GM12872 (cell line): Measurements from ENCODE around the gene TMEM45B.

Experiments used
- TF ChIP-seq, protein P1 (sequence below): IDR thresholded peaks from 3 replicates; pipeline ENCODE4 v1.5.1; 2011; ENCODE audit warnings: low read depth, mild to moderate bottlenecking, low read length, moderate library complexity; ENCODE audit not compliant: insufficient read depth

Gene TMEM45B

DNA sequence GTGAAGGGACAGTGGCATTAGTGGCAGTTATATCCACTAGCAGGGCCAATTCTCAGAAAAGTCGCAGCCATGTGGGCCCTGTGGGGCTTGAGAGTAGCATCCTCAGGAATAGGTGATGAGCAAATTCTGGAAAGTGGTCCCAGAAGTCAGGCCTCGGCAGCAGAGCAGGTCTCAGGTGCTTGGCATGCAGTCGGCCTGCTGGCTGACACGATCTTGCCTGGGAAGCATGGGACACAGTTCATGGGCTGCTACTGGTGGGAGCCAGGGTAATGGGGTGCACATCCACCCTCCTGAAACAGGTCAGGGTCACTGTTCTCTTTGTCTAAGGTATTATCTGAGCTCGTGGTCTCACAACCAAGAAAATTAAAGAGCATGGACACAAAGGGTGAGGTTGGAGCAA lies 36.8 kb upstream of the TMEM45B start:
- TF ChIP-seq, protein P1, sequence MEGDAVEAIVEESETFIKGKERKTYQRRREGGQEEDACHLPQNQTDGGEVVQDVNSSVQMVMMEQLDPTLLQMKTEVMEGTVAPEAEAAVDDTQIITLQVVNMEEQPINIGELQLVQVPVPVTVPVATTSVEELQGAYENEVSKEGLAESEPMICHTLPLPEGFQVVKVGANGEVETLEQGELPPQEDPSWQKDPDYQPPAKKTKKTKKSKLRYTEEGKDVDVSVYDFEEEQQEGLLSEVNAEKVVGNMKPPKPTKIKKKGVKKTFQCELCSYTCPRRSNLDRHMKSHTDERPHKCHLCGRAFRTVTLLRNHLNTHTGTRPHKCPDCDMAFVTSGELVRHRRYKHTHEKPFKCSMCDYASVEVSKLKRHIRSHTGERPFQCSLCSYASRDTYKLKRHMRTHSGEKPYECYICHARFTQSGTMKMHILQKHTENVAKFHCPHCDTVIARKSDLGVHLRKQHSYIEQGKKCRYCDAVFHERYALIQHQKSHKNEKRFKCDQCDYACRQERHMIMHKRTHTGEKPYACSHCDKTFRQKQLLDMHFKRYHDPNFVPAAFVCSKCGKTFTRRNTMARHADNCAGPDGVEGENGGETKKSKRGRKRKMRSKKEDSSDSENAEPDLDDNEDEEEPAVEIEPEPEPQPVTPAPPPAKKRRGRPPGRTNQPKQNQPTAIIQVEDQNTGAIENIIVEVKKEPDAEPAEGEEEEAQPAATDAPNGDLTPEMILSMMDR: no peak

DNA sequence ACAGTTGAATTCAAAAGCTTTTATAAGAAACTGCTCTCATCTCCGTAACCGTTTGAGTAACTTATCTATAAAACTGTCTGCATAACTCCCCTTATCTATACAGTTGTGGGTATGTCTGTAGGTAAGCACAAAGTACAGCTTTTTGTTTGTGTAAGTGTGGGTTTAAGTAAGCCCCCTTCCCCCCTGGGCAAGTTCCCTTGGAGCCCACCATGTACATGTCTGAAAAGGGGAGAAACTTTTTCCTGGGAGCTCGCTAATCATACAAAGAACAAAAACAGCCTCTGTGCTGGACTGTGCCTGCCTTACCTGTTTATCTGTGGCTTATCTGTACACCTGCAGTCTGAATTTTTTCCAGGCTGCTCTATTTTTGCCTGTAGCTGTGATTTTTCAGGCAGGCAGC lies 36.3 kb upstream of the TMEM45B start:
- TF ChIP-seq, protein P1: no peak

DNA sequence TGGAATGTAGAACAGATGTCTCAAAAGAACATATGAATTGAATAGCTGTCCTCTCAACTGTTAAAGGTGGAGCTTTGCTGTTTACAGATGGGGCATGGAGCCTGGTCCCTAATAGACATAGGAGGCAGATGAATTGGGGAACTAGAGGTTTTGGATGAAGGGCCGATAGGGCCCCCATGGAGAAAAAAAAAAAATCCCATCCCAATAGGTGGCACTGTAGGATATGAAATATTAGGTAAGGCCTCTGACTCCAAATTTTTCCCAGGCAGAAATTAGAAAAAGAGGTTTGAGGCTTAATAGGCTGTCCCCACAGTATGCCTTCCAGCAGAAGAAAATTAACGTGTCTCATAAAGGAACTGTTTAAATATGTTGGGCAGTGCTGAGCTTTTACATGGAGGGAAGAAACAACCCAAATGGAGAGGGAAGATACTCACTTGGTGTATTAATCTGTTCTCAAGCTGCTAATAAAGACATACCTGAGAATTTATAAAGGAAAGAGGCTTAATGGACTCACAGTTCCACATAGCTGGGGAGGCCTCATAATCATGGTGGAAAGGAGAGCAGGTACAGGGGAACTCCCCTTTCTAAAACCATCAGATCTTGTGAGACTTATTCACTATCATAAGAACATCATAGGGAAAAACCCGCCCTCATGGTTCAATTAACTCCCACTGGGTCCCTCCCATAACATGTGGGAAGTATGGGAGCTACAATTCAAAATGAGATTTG lies 30.1 kb upstream of the TMEM45B start:
- TF ChIP-seq, protein P1: no peak

DNA sequence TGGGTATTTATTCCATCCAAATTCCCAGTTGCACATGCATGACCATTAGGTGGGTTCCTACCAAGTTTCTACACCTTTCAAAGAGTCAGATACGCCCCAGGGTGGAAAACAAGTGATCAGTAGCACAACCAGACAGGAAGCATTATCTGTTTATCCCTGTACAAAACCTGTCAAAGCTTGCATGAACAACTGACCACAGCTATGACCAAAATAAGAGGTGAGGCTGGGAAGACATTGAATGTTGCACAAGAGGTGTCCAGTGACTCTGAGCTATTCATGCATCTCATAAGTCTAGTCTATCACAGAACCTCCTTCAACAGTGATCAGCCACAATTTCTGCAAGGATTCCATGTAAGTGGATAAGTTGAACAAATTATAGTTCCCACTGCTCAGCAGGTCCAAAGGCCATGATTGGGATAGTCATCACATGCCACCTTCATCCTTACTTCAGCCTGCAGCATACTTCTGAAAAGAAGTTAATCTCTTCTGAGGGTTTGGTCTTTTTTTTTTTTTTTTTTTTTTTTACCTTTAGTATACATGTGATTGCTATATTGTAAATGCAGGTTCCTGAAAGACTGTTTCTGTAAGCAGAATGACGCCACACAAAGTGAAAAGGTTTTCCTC lies 28.0 kb upstream of the TMEM45B start:
- TF ChIP-seq, protein P1: no peak

DNA sequence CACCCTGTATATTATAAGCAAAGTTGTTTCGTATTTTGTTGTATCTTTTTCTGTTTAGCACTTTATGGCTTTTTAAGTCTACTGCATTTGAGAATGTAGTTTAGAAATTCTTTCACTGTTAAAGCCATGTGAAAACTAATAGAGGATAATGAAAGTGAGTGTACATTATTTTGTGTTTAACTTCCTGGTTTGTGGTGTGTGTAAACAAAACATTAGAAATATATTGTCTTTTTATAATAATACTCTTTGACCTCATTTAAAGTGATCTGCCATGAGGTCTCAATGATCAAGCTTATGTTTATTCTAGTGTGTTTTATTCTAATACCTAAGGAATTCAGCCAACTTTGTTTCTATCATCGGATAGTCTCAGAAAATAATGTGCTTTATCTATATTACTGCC lies 27.4 kb upstream of the TMEM45B start:
- TF ChIP-seq, protein P1: no peak

DNA sequence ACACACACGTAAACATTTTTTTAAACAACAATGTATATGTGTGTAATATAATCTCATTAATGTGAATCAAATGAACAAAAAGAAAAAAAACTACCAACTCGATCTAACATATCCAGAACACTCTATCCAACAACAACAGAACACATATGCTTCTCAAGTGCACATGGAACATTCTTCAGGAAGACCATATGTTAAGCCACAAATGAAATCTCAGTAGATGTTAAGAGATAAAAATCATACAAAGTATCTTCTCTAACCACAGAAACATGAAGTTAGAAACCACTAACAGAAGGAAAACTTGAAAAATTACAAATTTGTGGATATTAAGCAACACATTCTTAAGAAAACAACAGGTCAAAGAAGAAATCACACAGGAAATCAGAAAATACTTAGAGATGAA lies 25.5 kb upstream of the TMEM45B start:
- TF ChIP-seq, protein P1: no peak

DNA sequence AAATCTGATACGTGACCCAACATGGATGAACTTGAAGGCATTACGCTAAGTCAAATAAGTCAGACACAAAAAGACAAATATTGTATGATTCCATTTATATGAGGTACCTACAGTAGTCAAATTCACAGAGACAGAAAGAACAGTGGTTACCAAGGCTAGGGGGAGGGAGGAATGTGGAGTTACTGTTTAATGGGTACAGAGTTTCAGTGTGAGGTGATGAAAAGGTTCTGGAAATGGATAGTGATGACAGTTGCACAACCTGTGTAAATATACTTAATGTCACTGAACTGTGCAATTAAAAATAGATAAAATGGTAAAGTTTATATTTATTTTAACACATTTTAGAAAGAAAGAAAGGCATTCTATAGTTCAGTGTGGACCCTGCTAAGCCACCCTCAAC lies 24.1 kb upstream of the TMEM45B start:
- TF ChIP-seq, protein P1: no peak
